Bronchial epithelial cell (primary cell): ENCODE results near the gene IGFBP7. TPM values are rescaled to one million over a fixed set of nuclear protein-coding genes. Genes with fewer than 3 reads are reported as not detected.

ENCODE experiments used
- DNase-seq: peaks from one replicate; pipeline ENCODE4 v3.0.0-alpha.2; 2010; ENCODE audit warnings: low read depth
- FAIRE-seq: peaks from 2 replicates; lab custom pipeline; 2011; peaks lifted over from hg19 to GRCh38; lab: Jason Lieb, UNC
- H3K27me3 ChIP-seq: 2 replicates; pipeline ENCODE4 v1.5.1; 2011; ENCODE audit warnings: low read length; ENCODE audit not compliant: control insufficient read depth, insufficient read depth
- H3K36me3 ChIP-seq: 2 replicates; pipeline ENCODE4 v1.5.1; 2011; ENCODE audit warnings: low read length; ENCODE audit not compliant: control insufficient read depth, insufficient read depth
- H3K4me3 ChIP-seq: 2 replicates; pipeline ENCODE4 v1.5.1; 2011; ENCODE audit warnings: mild to moderate bottlenecking, low read depth, low read length, control low read depth
- total RNA-seq: library from RNA; depleted of rRNA; stranded (reverse); fragments of >200 nt; gene quantifications from 2 replicates; pipeline ENCODE4 v1.2.1, GENCODE V29; 2014
- TF ChIP-seq, protein P1 (sequence below): IDR thresholded peaks from 2 replicates; pipeline ENCODE4 v1.5.1; 2011; ENCODE audit warnings: mild to moderate bottlenecking, moderate library complexity, low read length, control low read depth, inconsistent platforms; ENCODE audit not compliant: insufficient read depth, severe bottlenecking

Gene IGFBP7
- total RNA-seq, 1 donor from 2014 or later, result 92.9 TPM

DNA sequence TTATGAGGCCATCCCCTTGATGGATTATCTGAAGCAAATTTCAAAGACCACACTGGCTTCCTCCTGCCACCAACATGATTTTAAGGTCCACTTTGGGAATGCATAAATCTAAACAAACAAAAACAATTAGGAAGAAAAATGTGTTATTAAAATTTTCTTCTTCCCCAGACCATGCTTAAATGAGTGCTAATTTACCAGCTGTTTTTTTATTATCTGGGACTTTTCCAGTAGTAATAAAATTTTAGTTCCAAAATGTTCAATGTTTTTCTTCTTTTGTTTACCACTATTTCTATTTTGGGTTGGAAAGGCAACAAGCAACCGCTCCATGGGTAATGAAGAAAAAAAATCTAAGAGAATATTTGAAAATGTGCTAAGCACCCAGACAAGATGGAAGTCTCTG is 69.2 kb downstream of the IGFBP7 start:
- Histone ChIP-seq H3K4me3 (no peak overlapping the region), H3K27me3 (no peaks in the 10 kb centered on the region), H3K36me3 (no peaks in the 10 kb centered on the region)
- FAIRE-seq, result no peak
- TF ChIP-seq, protein P1, sequence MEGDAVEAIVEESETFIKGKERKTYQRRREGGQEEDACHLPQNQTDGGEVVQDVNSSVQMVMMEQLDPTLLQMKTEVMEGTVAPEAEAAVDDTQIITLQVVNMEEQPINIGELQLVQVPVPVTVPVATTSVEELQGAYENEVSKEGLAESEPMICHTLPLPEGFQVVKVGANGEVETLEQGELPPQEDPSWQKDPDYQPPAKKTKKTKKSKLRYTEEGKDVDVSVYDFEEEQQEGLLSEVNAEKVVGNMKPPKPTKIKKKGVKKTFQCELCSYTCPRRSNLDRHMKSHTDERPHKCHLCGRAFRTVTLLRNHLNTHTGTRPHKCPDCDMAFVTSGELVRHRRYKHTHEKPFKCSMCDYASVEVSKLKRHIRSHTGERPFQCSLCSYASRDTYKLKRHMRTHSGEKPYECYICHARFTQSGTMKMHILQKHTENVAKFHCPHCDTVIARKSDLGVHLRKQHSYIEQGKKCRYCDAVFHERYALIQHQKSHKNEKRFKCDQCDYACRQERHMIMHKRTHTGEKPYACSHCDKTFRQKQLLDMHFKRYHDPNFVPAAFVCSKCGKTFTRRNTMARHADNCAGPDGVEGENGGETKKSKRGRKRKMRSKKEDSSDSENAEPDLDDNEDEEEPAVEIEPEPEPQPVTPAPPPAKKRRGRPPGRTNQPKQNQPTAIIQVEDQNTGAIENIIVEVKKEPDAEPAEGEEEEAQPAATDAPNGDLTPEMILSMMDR, result no peak
- no peak for DNase-seq

DNA sequence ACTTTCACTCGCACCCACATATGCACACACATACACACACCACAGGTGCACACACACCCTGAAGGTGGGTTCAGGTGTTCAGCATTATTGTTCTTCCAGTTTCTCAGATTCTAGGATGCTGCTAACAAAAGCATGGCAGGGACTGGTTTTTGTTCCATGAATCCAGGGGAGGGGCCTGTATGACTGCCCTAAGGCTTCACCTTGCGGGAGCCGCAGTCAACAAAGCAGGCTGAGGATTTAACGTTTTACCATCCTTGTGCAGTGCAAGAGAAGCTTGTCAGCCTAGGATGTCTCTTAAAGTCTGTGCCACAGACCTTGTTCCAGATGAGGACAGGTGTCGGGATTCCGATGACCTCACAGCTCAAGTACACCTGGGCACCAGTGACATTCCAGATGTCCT is 69.7 kb downstream of the IGFBP7 start:
- no peak overlapping the region for H3K4me3 ChIP-seq
- H3K27me3 ChIP-seq, result no peaks in the 10 kb centered on the region
- FAIRE-seq (peak; percentile 70), DNase-seq (no peak)
- TF ChIP-seq, protein P1, result no peak
- no peaks in the 10 kb centered on the region for H3K36me3 ChIP-seq

DNA sequence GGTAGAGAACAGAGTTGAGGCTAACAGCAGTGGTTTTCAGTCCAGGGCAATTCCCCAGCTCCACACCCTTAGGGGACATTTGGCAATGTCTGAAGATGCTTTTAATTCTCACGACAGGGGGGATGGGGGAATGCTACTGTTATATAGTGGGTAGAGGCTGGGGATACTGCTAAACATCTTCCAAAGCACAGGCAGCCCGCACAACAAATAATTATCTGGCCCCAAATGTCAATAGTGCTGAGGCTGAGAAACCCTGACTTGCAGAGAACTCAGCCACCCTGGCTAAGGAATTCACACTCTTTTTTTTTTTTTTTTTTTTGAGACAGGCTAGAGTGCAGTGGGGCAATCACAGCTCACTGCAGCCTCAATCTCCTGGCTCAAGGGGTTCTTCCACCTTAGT is 70.8 kb downstream of the IGFBP7 start:
- TF ChIP-seq, protein P1, result no peak
- FAIRE-seq, result no peak

DNA sequence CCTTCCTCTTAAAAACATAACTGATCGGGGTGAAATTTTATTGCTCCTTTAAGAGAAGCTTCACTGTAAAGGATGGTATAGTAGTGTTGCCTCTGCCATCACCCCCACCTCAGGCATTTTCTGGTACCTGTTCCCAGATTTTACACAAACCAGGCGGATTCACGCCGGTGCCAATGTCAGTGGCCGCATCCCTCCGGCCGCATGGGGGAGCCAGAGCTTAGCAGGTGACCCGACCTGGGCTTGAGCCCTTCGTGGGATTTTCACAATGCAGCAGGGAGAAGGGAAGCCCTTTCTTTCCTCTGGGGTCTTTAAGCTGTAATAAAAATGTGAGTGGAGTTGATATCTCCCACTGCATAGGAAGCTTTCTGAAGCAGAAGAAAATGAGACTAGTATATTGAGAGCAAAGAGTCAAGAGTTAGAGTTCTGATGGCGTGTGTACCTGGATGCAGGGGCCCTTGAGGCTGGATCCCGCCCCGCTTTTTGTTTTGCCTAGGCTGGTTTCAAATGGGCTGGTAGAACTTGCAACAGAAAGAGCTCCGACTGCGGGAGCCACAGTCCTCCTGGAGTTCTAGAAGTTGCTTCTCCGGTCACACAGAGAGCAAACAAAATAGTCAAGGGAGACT is 72.1 kb downstream of the IGFBP7 start:
- no peak for DNase-seq
- H3K27me3 ChIP-seq, result no peaks in the 10 kb centered on the region
- FAIRE-seq, result no peak

More for the DNA sequence above, 70.8 kb downstream of the IGFBP7 start:
- no peaks in the 10 kb centered on the region for H3K36me3 ChIP-seq
- no peaks in the 10 kb centered on the region for H3K27me3 ChIP-seq
- H3K4me3 ChIP-seq, result no peak overlapping the region
- no peak for DNase-seq

DNA sequence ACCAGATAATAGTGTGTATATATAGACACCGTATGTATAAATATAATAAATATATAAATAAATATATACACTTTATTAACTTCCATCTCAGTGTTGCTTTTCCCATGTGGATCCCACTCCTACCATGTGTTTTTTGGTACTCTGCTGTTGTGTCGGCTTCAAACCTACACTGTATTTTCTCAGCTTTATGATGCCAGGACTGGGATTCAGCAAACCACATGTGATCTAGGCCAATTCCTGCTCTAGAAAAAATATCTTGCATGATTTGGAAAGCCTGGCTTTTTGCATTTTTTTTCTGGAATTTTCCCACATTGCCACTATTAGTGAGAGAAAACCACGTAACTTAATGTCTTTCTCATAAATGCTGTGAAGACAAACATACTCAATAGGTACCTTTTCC is 75.7 kb downstream of the IGFBP7 start:
- no peak for DNase-seq
- TF ChIP-seq, protein P1, result no peak
- H3K4me3 ChIP-seq, result no peak overlapping the region
- H3K36me3 ChIP-seq, result no peaks in the 10 kb centered on the region
- FAIRE-seq, result no peak
- H3K27me3 ChIP-seq, result no peaks in the 10 kb centered on the region

More for the DNA sequence above, 72.1 kb downstream of the IGFBP7 start:
- Histone ChIP-seq H3K36me3 (no peaks in the 10 kb centered on the region), H3K4me3 (no peak overlapping the region)
- TF ChIP-seq, protein P1, result peak; percentile 89

DNA sequence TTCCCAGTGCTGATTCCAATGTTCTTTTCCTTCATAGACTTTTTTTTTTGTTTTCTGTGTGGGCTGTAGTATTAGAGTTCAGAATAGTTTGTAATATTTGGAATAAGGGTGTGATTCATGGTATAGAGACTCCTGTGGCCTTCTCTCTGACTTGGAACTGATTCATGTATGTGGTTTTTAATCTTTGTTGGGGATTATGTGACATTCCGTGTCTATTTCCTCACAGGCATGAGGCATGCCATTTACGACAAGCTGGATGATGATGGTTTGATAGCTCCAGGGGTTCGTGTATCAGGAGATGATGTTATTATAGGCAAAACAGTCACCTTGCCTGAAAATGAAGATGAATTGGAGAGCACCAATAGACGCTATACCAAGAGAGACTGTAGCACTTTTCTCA is 87.1 kb downstream of the IGFBP7 start:
- TF ChIP-seq, protein P1, result no peak
- H3K27me3 ChIP-seq, result no peaks in the 10 kb centered on the region
- no peak overlapping the region for H3K4me3 ChIP-seq
- peak; percentile 97 for DNase-seq
- peaks cover 16% of the 10 kb centered on the region for H3K36me3 ChIP-seq
- FAIRE-seq, result no peak
